ENCODE measurements around the gene TMEM131.

Gene TMEM131

GRCh38 chr2:97742381-97742847 is 253.3 kb downstream of the TMEM131 start:
- no peak for DNase-seq (ENCODE audit: extremely low read depth in 1 of 2, low read depth in 1 of 2)

GRCh38 chr2:97741686-97742085 is 254.1 kb downstream of the TMEM131 start:
- DNase-seq (ENCODE audit: extremely low read depth in 1 of 2, low read depth in 1 of 2): no peak

- DNase-seq (ENCODE audit: extremely low read depth in 1 of 2, low read depth in 1 of 2): no peak
Measured at GRCh38 chr2:97741251-97741650, 254.5 kb downstream of the TMEM131 start.

GRCh38 chr2:97740590-97741182 is 255.1 kb downstream of the TMEM131 start:
- no peak for DNase-seq (ENCODE audit: extremely low read depth in 1 of 2, low read depth in 1 of 2)

- DNase-seq (ENCODE audit: extremely low read depth in 1 of 2, low read depth in 1 of 2): no peak
Measured at GRCh38 chr2:97739893-97740245, 255.9 kb downstream of the TMEM131 start.

- DNase-seq (ENCODE audit: extremely low read depth in 1 of 2, low read depth in 1 of 2): no peak
Measured at GRCh38 chr2:97739020-97739892, 256.5 kb downstream of the TMEM131 start.

- no peak for DNase-seq (ENCODE audit: extremely low read depth in 1 of 2, low read depth in 1 of 2)
Measured at GRCh38 chr2:97738179-97739019, 257.3 kb downstream of the TMEM131 start.

GRCh38 chr2:97737421-97738178 is 258.1 kb downstream of the TMEM131 start:
- DNase-seq (ENCODE audit: extremely low read depth in 1 of 2, low read depth in 1 of 2): no peak

GRCh38 chr2:97736608-97737330 is 259.0 kb downstream of the TMEM131 start:
- no peak for DNase-seq (ENCODE audit: extremely low read depth in 1 of 2, low read depth in 1 of 2)

- no peak for DNase-seq (ENCODE audit: extremely low read depth in 1 of 2, low read depth in 1 of 2)
Measured at GRCh38 chr2:97736185-97736584, 259.6 kb downstream of the TMEM131 start.

GRCh38 chr2:97735161-97735561 is 260.6 kb downstream of the TMEM131 start:
- no peak for DNase-seq (ENCODE audit: extremely low read depth in 1 of 2, low read depth in 1 of 2)

GRCh38 chr2:97734061-97735051 is 261.4 kb downstream of the TMEM131 start:
- DNase-seq (ENCODE audit: extremely low read depth in 1 of 2, low read depth in 1 of 2): no peak

GRCh38 chr2:97733341-97734035 is 262.3 kb downstream of the TMEM131 start:
- DNase-seq (ENCODE audit: extremely low read depth in 1 of 2, low read depth in 1 of 2): no peak

GRCh38 chr2:97732436-97733340 is 263.1 kb downstream of the TMEM131 start:
- no peak for DNase-seq (ENCODE audit: extremely low read depth in 1 of 2, low read depth in 1 of 2)

- no peak for DNase-seq (ENCODE audit: extremely low read depth in 1 of 2, low read depth in 1 of 2)
Measured at GRCh38 chr2:97731274-97732020, 264.3 kb downstream of the TMEM131 start.

GRCh38 chr2:97730245-97730644 is 265.5 kb downstream of the TMEM131 start:
- no peak for DNase-seq (ENCODE audit: extremely low read depth in 1 of 2, low read depth in 1 of 2)

All from stimulated activated CD8-positive, alpha-beta memory T cell treated with anti-CD3 and anti-CD28 coated beads, Interleukin-7, amount 100 ng/mL, for 48 hours (primary cell).